NCI-H524 (cell line): Measurements from ENCODE around the gene S1PR1.

ENCODE experiments used
- DNase-seq, 2 experiments: peaks; one replicate each; lab custom pipeline; 2025; lab: John Stamatoyannopoulos, UW

S1PR1 gene

GRCh38 chr1:101245246-101245927, 8.6 kb downstream of the S1PR1 start:
- DNase-seq, result no peak

- no peak for DNase-seq
Measured at GRCh38 chr1:101247404-101248287, 10.8 kb downstream of the S1PR1 start.

DNA sequence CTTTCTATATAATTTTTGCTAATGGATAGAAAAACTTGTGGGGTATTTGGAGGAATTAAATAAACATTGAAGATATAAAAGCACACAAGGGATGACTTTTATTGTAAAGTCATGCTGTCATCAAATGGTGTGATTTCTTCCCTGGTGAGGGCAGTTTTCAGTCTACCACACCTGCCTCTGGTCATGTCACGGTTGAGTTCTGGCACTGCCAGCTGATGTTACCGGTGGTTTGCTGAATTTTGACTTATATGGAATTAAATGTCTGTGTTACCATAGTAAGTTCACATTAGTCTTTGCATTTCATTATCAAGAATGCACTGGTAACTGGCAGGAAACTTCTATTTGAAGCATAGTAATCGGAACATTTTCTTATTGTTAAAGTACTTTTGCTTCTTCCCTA, 13.4 kb downstream of the S1PR1 start:
- no peak for DNase-seq

DNA sequence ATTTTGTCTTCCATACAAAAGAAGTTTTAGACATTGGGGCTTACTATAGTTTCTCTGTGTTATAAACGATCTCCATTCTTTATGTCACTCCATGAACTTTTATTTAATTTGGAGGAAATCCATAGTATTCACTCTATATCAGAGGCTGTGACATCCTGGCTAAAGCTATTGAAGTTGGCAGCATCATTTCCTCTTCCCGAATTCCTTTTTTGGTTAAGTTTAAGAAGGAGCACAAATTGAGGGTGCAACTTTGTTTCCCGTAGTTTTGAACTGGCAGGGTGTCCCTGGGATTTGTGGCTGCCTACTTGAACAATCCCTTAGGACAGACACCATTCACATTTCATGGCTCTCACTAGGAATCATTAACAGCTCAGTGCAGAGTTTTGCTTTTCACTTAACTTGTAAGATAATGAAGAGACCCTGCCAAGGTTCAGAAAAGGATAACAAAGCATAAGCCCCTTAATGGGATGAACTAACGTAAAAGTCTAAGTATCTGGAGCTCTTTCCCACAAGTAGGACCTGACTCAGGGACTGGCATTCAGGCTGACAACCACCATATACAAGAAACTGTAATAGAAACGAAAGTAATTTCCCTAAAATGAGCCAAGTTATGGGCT, 13.9 kb downstream of the S1PR1 start:
- DNase-seq, result no peak

DNA sequence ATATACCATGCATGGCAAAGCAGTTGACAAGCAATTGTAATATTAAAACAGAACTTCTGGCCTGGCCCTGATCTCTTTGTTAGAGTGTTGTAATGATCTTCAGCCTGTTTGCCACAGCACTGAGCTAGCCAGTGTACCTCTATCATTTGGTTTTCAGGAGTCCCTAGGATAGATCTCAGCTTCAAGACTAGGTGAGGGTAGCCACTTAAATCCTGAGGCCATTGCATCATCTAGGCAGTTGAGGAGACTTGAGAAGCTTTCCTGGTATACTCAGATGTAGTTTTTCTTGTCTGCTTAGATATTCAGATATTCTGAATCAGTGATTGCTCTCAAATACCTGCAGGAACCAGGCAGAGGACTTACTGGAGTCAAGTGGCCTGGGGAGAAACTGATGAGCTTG, 14.7 kb downstream of the S1PR1 start:
- no peak for DNase-seq

DNA sequence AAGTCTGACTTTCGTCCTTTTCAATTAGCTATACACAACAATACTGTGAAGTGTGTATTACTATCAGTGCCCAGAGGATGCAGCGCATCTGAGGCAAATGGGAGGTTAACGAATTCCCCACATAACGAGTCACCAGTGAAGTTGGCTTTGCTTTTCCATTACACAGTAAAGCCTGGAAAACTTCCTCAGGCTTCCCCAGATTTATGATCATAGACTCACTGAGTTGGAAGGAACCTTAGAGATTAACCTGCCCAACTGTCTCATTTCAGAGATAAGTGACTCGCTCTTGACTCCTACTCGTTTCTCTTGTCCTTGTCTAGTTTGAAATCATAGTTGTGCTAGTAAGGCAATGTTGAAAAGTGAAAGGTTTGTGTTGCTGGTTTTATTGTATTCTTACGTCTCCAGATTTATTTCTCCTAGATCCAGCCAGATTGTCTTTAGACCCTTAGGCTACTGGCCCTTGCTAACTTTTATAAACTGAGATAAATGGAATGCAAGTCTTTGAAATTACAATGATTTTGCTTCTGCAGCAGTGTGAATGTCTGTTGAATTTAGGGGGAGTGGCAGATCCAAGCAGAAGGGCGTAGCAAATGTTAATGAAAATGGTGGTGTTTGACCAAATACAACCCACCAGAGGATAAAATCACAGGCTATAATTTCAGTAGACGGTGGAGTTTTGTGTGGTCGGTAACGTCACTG, 17.3 kb downstream of the S1PR1 start:
- DNase-seq, result no peak

DNA sequence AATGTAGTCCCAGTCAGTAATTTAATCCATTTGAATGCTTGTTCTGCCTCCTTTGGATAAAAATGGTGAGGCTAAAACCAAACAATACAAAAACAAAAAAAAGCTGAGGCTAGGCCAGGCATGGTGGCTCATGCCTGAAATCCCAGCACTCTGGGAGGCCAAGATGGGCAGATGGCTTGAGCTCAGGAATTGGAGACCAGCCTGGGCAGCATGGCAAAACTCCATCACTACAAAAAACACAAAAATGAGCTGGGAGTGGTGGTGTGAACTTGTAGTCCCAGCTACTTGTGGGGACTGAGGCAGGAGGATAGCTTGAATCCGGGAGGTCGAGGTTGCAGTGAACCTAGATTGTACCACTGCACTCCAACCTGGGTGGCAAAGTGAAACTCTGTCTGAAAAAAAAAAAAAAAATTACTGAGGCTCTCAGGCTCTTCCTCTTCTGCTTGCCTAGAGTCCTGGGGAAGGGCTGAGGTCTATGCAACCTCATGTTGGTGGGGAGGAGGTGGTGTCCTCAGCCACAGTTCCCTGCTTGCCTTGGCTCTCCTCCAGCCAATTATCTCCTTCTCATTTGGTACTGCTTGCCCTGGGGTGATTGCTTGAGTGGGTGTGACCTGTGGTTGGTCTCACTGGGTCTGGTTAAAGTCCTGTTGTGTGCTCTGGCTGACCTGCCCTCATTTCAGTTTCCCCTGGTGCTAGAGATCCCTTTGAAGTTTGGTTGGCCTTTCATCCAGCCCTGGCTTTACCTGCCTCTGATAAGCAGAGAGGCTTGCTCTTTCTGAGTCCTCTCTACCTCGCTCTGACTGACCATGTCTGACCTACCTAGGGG, 20.9 kb downstream of the S1PR1 start:
- DNase-seq, result no peak

DNA sequence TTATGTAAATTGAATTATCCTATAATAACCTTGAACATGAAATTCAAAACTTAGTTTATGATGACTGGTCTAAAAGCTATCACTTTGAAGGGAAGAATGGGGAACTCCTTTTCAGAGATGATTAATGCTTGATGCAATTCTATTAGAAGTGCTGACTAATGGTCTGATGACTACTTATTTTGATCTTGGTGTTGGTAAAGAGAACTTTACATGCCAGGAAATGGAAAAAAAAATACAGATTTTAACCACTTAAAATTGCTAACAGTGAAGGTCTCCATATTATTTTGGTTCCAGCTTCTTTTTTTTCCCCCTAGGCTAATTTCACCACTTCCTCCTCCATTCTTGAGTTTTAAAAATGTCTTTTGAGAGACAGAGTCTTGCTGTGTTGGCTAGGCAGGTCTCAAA, 22.9 kb downstream of the S1PR1 start:
- no peak for DNase-seq

- no peak for DNase-seq
Measured at GRCh38 chr1:101260556-101261350, 23.9 kb downstream of the S1PR1 start.

GRCh38 chr1:101261623-101262022, 24.8 kb downstream of the S1PR1 start:
- DNase-seq, result no peak

DNA sequence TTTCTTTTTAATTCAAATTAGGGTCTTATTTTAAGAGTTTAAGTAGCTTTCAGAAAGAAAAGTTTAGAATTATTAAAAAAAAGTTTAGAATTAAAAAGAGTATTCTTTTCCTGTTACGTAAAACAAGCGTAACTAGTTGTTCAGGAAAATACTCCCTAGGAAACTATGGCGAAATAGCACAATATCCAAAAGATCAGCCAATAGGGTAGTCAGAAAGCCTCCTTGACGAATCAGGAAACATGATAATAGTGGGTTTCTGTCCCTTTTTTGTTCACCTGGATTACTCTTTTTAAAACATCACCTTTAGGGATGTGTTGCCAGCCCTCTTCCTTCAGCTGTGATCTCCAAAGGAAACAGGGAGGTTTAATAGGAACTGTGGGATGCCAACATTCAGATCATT, 25.2 kb downstream of the S1PR1 start:
- no peak for DNase-seq

DNA sequence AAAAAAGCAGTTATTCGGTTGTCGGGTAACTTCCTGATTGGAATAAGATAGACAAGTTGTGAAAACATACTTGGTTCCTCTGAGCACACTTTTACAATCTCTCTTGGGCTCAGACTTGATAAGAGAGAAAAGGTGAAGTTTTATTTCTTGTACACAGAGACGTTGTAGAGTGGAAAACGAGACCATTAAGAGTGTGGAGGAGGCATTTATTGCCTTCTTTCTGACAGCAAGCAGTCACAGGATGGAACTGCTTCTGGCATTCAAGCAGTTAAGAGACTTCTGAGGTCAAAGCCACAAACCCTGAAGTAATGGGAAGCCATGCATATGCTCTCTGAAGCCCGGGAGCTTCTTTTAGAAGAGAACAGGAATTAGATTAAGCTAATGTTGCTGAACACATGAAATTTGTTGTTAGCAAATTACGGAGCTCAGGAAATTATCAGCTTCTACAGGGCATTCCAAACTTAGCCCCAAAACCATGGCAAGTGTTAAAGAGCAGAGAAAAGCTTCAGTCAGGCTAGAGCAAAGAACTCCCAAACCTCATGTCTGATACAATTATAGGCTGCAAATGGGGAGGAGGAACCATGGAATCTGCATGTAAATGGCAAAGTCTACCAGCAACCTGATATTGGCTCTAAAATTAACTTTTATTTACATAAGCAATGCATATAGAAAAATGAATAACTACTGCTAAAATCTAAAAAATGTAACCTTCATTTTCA, 26.0 kb downstream of the S1PR1 start:
- no peak for DNase-seq

- DNase-seq, result no peak
Measured at GRCh38 chr1:101264697-101265096, 27.9 kb downstream of the S1PR1 start.

GRCh38 chr1:101265684-101266083, 28.9 kb downstream of the S1PR1 start:
- DNase-seq, result no peak

- no peak for DNase-seq
Measured at GRCh38 chr1:101267082-101267481, 30.3 kb downstream of the S1PR1 start.

GRCh38 chr1:101268893-101269292, 32.1 kb downstream of the S1PR1 start:
- DNase-seq, result no peak

- DNase-seq, result no peak
Measured at GRCh38 chr1:101275672-101276071, 38.9 kb downstream of the S1PR1 start.

DNA sequence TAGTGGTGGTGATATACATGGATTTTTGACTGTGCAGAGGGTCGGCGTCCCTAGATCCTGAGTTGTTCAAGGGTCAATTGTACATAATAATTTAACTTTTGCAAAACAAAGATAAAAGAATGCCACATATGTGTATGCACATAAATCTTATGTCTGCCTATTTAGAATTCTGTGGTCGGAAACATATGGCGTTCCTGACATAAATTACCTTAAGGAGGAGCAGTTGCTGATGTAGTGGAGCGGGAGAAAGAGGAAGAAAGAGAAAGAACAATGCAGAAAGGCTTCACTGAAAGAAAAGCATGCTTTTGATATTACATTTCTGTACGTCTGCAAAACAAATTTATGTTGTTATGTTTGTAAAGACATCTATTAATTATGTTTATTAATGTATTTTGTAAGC, 40.0 kb downstream of the S1PR1 start:
- peak in 1 of 2 experiments; percentile 21 for DNase-seq

DNA sequence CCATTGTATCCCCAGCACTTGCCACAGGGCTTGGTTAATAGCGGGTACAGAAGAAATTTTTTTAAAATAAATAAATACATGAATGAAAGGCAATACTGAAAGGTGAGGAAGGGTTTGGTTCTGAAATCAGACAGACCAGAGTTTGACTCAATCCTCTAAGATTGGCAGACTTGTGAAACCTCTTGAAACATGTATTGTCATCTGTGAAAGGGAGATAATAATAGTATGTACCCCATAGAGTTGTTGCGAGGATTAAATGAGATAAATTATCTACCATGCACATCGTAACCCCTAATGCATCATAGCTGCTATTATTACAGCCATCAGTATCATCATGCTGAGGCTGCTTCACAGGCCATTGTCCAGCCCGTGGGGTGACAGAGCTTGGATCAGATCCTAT, 41.4 kb downstream of the S1PR1 start:
- DNase-seq, result no peak

- no peak for DNase-seq
Measured at GRCh38 chr1:101278845-101279244, 42.0 kb downstream of the S1PR1 start.
